ENCODE results near the gene HOXD10.

HOXD10 gene

DNA sequence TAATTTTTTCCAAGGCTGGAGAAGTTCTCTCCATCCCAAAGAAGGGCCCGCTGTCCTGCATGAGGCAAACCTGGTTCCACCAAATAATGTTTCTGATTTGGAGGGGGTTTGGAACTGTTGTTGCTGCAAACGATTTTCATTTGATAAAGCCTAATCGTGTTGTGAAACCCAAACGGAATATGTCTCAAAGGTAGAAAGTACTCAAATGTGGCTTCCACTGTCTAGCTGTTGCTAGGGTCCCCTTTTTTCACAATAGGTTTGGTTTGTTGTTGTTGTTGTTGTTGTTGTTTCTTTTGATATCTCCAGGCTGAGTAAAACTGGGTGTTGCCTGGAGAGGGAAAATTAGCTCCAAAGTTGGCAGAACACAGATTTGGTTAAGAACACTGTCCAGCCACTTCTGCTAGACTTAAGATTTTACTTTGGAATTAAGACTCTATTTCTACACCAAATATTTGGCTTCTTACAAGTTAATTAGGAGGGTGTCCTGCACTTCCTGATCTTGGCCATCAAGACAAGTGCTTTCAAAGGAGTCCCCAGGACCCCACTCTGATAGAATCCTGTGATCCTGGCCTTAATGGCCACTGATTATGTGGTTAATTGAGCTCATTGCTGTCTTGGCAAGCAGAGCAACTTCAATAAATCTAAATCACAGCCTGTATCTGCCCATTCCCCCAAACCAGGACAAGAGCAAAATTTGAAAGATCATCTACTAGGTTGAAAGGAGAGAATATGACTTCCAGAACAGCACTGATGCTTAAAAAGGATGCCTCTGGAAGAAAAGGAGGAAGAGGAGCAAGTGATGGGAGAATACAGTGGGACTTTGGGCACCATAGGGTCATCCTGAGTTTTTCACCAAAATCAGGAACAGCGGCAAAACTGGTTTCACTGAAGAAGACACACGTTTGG is 27.4 kb upstream of the HOXD10 start:
- Histone ChIP-seq H3K27me3 (replicated peaks; ENCODE audit: control insufficient read depth, insufficient read depth, low read length) (peaks cover 3% of the 10 kb centered on the region), H3K4me3 (replicated peaks; ENCODE audit: low read depth, low read length) (no peak overlapping the region), H3K36me3 (ENCODE audit: control insufficient read depth, insufficient read depth, low read length) (no peaks in the 10 kb centered on the region)
- no peak for DNase-seq (ENCODE audit: extremely low read depth, insufficient read length)
- TF ChIP-seq, protein P1, sequence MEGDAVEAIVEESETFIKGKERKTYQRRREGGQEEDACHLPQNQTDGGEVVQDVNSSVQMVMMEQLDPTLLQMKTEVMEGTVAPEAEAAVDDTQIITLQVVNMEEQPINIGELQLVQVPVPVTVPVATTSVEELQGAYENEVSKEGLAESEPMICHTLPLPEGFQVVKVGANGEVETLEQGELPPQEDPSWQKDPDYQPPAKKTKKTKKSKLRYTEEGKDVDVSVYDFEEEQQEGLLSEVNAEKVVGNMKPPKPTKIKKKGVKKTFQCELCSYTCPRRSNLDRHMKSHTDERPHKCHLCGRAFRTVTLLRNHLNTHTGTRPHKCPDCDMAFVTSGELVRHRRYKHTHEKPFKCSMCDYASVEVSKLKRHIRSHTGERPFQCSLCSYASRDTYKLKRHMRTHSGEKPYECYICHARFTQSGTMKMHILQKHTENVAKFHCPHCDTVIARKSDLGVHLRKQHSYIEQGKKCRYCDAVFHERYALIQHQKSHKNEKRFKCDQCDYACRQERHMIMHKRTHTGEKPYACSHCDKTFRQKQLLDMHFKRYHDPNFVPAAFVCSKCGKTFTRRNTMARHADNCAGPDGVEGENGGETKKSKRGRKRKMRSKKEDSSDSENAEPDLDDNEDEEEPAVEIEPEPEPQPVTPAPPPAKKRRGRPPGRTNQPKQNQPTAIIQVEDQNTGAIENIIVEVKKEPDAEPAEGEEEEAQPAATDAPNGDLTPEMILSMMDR (IDR thresholded peaks at IDR 0.05; ENCODE audit: insufficient read depth, low read length, poor library complexity, severe bottlenecking): no peak

DNA sequence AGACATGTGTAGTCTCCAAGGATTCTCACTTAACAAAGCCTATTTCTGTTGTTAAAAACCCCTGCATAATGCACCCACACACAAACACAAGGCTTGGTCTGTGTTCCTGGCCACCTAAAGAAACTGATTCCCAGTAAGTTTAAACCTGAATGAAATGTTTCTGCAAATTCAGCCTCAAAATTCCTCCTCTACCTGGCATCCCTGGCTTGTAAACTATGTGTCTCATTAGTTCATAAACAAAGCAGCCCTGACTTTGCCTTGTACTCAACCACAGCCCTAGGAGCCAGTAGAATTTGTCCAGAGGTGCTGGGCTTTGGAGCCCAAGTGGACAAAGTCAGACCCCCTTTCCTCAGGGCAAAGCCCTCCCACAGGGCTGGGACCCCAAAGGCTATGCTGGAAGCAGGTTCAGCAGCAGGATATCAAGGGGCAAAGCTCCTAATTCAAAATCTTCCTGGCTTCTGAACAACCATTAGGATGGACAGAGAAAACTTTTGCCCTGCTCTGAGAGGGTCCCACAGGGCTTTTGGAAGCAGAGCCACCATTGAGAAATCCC is 26.7 kb upstream of the HOXD10 start:
- H3K27me3 ChIP-seq (replicated peaks; ENCODE audit: control insufficient read depth, insufficient read depth, low read length): peaks cover 3% of the 10 kb centered on the region
- H3K4me3 ChIP-seq (replicated peaks; ENCODE audit: low read depth, low read length): no peak overlapping the region
- H3K36me3 ChIP-seq (ENCODE audit: control insufficient read depth, insufficient read depth, low read length): no peaks in the 10 kb centered on the region
- no peak for DNase-seq (ENCODE audit: extremely low read depth, insufficient read length)
- TF ChIP-seq, protein P1 (IDR thresholded peaks at IDR 0.05; ENCODE audit: insufficient read depth, low read length, poor library complexity, severe bottlenecking): no peak

DNA sequence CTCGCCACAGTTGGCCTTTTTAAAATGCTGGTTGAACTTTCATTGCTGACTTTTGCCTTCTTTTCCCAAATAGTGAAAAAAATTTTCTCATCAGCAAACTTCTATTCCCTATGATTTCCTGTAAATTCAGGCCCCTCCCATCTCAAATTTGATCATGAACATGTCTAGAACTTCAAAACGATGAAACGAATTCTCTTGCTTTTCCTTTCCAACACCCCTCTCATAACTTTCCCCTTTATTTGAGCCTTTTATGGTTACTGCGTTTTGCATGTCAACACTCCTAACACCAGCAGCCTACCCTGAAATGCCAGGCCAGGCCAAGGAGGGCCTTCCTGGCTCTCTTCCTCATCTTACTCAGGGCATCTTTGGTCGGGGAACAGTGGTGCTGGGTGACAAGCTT is 25.7 kb upstream of the HOXD10 start:
- Histone ChIP-seq H3K27me3 (replicated peaks; ENCODE audit: control insufficient read depth, insufficient read depth, low read length) (peaks cover 3% of the 10 kb centered on the region), H3K4me3 (replicated peaks; ENCODE audit: low read depth, low read length) (no peak overlapping the region), H3K36me3 (ENCODE audit: control insufficient read depth, insufficient read depth, low read length) (no peaks in the 10 kb centered on the region)
- TF ChIP-seq, protein P1 (IDR thresholded peaks at IDR 0.05; ENCODE audit: insufficient read depth, low read length, poor library complexity, severe bottlenecking): no peak
- no peak for DNase-seq (ENCODE audit: extremely low read depth, insufficient read length)

DNA sequence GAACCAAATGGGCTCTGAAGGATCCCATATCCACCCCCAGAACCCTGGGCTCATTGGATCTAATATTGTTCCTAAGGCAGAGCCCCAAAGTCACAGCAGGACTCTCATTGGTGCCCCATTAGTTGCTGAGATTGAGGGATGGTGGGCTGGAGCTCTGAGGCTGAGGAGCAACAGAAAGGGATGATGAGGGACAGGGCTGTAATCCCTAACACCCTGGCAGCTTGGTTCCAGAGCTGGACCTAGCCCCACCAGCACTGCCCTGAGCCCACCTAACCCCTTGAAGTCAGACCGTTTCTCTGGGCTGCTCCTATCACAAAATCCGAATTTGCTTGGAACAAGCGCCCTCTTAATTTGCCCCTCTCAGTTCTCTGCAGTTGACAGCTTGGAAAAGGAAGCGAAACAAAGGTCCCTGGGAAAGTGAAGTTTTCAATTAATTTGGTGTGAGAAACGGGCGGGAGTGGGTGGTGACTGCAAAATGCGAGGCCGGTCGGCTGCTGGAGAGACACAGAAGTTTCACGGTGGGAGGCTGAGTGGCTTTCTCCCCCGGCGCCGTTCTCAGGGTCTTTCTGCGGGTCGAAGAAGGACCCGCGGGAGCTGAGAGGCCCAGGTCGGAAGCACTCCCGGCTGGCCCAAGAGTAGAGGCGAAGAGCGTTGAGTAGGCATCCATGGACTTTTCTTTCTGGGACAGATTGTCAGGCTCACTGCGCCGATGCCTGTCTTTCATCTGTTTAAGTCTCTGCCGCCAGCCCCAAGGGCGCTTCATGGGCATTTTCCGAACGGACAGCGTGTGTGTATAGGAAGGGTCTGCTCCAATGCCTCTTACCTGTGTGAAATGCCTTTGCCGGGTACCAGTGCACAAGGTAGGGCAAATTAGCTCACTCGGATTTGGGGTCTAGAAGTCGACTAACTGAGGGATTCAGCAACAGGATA is 25.0 kb upstream of the HOXD10 start:
- no peaks in the 10 kb centered on the region for H3K36me3 ChIP-seq (ENCODE audit: control insufficient read depth, insufficient read depth, low read length)
- TF ChIP-seq, protein P1 (IDR thresholded peaks at IDR 0.05; ENCODE audit: insufficient read depth, low read length, poor library complexity, severe bottlenecking): no peak
- DNase-seq (ENCODE audit: extremely low read depth, insufficient read length): no peak
- H3K27me3 ChIP-seq (replicated peaks; ENCODE audit: control insufficient read depth, insufficient read depth, low read length): peaks cover 3% of the 10 kb centered on the region
- H3K4me3 ChIP-seq (replicated peaks; ENCODE audit: low read depth, low read length): no peak overlapping the region

DNA sequence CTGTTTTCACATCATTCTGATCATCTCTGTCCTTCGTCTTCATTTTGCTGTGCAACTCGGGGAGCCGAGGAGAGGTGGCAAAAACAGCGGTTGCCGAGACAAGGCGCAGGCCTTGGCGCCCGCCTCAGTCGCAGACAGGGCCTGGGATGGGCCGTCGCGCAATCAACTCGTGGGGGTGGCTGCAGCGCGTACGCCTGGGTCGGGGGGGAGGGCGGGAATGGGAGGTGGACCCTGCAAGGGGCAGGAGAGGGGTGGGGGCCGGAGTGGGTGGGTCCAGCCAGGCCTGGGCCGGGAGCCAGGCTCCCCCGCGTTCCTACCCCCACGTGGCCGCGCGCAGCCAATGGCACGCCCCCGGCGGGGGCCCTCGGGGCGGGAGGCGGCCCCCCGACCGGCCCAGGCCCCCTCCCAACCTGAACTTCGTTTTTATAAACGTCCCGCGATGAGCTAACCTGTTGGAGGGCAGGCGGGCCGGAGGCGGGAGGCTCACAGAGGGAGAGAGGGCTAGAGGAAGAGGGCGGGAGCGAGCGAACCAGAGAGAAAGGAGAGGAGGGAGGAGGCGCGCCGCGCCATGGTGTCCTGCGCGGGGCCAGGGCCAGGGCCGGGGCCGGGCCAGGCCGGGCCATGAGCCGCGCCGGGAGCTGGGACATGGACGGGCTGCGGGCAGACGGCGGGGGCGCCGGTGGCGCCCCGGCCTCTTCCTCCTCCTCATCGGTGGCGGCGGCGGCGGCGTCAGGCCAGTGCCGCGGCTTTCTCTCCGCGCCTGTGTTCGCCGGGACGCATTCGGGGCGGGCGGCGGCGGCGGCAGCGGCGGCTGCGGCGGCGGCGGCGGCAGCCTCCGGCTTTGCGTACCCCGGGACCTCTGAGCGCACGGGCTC is 24.1 kb upstream of the HOXD10 start, which contains the start of gene HOXD13:
Gene HOXD13, plus strand, starts transcription at position 452 of the 875 bp plus-strand sequence. Its CDS starts 170 bp downstream, at position 622.
- H3K4me3 ChIP-seq (replicated peaks; ENCODE audit: low read depth, low read length): no peak within 1 kb of the TSS
- no peaks in the 10 kb centered on the region for H3K36me3 ChIP-seq (ENCODE audit: control insufficient read depth, insufficient read depth, low read length)
- no peak for DNase-seq (ENCODE audit: extremely low read depth, insufficient read length)
- TF ChIP-seq, protein P1 (IDR thresholded peaks at IDR 0.05; ENCODE audit: insufficient read depth, low read length, poor library complexity, severe bottlenecking): no peak
- H3K27me3 ChIP-seq (replicated peaks; ENCODE audit: control insufficient read depth, insufficient read depth, low read length): peaks cover 3% of the 10 kb centered on the region

Measured in GM06990 (cell line).